Ureter (tissue), 1 donor: ENCODE data around the gene MYG1. TPM values are rescaled to one million over a fixed set of nuclear protein-coding genes. Genes with fewer than 3 reads are reported as not detected.
"Not testable (repeated sequence)": the region's sequence is repeated elsewhere in the genome, so short reads cannot be mapped to it uniquely, and the experiment has no call there.

Experiments
- DNase-seq: peaks from one replicate; pipeline ENCODE4 v3.0.0-alpha.2; 2020; ENCODE audit warnings: low spot score
- total RNA-seq: library from RNA; stranded (reverse); gene quantifications from one replicate; pipeline ENCODE4 v1.2.4, GENCODE V29; 2023
- donor health status: DM: yes; HTN: yes; CAD: no.

The MYG1 gene
- total RNA-seq, 1 donor from 2014 or later: 50.0 TPM

DNA sequence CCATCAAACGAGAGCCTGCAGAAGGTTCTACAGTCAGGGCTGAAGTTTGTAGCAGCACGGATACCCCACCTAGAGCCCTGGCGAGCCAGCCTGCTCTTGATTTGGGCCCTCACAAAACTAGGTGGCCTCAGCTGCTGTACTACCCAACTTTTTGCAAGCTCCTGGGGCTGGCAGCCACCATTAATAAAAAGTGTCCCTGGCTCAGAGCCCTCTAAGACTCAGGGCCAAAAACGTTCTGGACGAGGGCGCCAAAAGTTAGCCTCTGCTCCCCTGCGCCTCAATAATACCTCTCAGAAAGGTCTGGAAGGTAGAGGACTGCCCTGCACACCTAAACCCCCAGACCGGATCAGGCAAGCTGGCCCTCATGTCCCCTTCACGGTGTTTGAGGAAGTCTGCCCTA, 13.0 kb upstream of the MYG1 start:
- no peak for DNase-seq

DNA sequence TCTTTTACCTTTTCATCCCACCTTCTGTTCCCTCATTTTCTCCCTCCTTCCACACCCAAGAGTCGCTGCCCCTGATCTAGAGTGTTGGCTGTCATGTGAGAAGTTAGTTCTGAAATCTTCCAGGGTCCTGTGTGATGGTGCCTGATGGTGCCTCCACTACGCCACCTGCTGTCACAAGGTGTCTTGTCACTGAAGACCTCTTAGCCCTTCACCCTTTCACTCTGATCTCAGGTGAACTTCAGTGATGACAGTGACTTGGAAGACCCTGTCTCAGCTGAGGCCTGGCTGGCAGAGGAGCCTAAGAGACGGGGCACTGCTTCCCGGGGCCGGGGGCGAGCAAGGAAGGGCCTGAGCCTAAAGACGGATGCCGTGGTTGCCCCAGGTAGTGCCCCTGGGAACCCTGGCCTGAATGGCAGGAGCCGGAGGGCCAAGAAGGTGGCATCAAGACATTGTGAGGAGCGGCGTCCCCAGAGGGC, 11.7 kb upstream of the MYG1 start:
- DNase-seq: peak; percentile 75

DNA sequence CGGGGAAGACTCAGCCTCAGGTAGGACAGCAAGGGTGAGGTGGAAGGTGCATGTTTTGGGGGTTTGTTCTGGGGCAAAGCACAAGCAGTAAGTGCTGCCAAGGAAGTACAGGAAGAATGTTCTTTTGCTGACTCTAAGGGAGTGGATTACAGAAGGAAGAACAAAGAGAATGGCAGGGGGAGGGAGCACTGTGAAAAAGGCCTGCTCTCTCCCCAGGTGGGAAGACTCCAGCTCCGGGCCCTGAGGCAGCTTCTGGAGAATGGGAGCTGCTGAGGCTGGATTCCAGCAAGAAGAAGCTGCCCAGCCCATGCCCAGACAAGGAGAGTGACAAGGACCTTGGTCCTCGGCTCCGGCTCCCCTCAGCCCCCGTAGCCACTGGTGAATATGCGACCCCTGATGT, 11.2 kb upstream of the MYG1 start:
- DNase-seq: no peak

DNA sequence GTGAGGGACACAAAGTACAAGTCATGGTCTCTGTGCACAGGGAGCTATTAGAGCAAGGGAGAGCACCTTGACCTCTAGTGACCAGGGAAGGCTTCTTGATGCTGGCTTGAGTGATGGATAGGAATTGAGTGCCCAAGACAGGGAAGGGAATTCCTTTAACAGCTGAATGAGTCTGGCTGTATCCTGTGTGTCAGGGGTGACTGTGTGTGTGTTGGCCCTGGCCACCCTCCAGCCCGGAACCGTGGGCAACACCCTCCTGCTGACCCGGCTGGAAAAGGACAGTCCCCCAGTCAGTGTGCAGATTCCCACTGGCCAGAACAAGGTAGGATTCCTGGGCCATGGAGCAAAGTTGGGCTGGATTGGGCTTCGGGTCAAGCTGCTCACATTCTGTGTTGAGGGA, 9.6 kb upstream of the MYG1 start:
- DNase-seq: no peak

DNA sequence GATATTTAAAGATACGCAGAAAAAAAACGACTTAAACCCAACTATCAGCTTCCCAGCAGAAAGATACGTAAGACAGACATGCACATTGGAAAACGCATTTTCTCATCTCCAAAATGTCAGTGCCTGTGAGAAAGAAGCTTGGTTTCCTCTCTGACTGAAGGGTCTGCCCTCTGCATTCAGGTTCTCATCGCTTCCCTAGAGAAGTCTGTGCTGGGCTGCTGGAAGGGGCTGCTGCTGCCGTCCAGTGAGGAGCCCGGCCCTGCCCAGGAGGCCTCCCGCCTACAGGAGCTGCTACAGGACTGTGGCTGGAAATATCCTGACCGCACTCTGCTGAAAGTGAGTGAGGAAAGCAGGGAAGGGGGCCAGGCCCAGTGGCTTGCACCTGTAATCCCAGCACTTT, 8.8 kb upstream of the MYG1 start:
- no peak for DNase-seq

DNA sequence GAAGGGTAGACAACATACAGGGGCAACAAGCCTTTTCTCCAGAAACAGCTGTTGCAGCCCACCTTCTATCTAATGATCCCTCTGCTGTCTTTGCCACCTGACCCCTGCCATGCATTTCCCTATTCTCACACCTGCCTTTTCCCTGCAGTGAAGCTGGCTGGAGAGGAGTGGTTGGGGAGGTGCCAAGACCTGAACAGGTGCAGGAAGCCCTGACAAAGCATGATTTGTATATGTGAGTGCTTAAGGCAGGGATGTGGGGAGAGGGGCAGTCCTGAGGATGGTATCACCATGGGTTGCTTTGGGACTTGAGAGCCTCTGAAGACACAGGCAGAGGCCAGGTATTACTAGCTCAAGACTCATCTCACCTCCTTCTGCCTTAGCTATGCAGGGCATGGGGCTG, 7.1 kb upstream of the MYG1 start:
- no peak for DNase-seq

DNA sequence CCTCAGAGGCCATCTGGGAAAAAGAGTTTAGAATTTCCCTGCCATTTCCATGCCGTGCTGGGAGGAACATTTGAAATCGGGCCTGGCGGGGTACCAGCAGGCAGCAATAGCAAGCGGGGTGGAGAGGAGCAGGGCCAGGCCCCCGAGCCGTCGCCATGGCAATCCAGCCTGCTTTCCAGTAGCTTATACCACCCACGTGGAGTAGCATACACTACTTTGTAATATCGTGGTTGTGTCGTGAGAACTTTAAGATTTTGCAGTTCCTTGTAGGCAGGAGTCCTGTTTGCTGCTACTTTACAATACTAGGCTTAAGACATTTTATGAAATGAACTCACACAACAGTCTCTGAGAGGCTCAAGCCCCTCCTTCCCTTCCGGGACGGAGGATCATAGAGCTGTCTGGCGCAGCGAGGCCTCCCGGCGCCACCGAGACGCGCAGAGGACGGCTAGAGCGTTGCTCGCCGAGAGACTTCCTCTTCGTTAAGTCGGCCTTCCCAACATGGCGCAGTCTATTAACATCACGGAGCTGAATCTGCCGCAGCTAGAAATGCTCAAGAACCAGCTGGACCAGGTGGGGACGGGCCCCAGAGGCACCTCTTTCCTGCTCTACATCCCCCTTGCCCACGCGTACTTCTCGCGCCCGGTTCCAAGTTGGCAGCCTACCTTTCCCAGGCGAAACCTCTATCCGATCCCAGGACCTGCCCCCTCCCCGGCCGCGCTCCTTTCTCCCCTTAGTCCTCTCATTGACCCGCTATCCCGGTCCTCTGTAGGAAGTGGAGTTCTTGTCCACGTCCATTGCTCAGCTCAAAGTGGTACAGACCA, 4.2 kb upstream of the MYG1 start, which contains the start of gene PFDN5:
PFDN5 (plus strand) TSS at position 473 of the 821 bp plus-strand sequence; CDS start at position 499, 26 bp downstream.
- DNase-seq: peak; percentile 91

DNA sequence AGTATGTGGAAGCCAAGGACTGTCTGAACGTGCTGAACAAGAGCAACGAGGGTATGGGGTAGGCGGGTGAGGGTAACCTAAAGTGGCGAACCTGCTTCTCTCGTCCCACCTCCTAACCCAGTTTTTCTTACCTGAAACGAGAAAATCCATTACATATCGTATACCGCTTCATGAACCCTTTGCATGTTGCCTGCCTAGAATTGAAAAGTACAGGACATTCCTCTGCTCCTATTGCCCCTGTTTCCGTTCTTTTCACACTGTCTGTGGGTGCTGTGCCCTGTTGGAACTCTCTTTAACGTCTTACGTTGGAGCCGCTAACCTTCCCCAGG, 3.6 kb upstream of the MYG1 start:
- no peak for DNase-seq

DNA sequence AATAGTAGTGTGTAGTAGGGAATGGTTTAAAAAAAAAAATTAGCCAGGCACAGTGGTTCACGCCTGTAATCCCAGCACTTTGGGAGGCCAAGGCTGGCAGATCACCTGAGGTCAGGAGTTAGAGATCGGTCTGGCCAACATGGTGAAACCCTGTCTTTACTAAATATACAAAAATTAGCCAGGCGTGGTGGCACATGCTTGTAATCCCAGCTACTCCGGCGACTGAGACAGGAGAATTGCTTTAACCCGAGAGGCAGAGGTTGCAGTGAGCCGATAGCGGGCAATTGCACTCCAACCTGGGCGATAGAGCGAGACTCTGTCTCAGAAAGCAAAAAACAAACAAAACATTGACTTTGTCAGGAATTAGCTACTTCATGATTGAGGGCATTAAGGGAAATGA, 2.4 kb upstream of the MYG1 start:
- not testable (repeated sequence) for DNase-seq

DNA sequence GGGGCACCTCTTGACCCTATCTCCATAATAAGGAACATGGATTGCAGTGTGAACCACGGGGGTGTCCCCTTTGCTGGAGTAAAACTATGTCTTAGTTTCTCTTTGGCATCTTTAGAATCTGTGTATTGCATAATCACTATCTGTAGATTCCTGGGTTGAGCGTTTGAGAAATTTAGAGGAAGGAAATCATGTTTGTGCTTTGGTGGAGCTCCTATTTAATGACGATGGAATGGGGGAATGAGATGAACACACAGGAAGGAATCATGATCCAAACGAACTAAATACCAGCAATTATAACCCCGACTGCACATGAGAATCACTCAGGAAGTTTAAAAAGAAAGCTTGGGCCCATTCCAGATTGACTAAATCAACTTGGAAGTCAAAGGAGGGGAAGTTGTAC, 1.3 kb upstream of the MYG1 start:
- DNase-seq: no peak

DNA sequence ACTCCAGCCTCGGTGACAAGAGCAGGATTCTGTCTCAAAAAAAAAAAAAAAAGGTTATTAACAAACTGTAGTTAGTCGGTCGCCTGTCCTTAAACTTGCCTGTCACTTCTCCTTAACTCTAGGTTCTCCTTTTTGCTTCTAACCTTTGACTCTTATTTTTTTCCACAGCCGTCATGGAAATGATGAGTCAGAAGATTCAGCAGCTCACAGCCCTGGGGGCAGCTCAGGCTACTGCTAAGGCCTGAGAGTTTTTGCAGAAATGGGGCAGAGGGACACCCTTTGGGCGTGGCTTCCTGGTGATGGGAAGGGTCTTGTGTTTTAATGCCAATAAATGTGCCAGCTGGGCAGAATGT, 418 bp upstream of the MYG1 start:
- no peak for DNase-seq

DNA sequence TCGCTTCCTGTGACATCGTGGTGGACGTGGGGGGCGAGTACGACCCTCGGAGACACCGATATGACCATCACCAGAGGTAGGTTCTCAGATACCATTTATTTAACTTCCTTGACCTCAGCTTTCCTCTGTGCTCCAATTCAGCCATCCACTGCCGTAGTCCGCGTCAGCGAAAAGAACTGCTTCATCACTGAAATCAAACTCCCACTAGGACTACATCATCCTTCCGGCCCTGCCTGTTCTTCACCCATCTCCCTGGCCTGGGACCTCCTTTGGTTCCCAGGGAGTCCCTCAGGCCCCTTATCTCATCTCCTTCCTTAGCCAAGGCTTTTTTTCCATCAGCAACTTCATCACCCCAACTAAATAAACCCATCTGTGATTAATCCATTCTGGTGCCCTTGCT, 692 bp downstream of the MYG1 start:
- DNase-seq: no peak

DNA sequence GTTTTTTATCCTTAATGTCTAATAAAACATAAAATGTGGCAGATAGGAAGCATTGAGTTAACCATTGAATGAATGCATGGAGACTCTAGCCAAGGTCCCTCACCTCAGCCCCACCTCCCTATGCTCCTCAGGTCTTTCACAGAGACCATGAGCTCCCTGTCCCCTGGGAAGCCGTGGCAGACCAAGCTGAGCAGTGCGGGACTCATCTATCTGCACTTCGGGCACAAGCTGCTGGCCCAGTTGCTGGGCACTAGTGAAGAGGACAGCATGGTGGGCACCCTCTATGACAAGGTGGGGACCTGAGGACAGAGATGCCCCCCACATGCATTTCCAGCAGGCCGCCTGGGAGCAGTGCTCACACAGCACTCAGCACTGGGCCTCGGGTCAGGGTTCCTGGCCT, 3.4 kb downstream of the MYG1 start:
- DNase-seq: no peak

DNA sequence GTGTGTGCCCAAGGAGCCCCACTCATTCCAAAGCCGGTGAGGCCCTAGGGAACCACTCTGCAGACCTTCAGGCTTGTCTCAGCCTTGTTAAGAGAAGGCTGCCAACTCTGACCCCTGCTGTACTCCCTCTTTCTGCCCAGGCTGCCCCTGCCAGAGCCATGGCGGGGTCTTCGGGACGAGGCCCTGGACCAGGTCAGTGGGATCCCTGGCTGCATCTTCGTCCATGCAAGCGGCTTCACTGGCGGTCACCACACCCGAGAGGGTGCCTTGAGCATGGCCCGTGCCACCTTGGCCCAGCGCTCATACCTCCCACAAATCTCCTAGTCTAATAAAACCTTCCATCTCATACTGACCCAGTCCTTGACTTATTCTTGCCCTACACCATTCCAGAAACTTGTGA, 7.3 kb downstream of the MYG1 start:
- no peak for DNase-seq

DNA sequence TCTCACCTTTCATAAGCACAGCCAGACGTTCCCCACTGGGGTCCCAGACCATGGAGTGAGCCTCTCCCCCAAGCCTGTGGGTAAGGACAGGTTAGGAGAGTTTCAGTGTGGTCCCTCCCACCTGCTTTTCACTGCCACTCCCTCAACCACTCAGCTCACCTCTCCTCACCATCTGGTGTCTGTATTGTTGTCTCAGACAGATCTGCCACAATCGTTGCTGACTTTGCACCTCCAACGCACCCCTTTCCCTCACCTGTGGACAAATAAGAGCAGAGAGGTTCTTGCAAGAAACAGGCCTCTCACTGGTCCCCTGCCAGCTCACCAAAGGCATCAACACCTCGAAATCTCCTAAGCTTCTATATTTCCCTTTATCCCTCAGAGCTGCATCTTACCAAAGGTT, 8.8 kb downstream of the MYG1 start:
- no peak for DNase-seq

DNA sequence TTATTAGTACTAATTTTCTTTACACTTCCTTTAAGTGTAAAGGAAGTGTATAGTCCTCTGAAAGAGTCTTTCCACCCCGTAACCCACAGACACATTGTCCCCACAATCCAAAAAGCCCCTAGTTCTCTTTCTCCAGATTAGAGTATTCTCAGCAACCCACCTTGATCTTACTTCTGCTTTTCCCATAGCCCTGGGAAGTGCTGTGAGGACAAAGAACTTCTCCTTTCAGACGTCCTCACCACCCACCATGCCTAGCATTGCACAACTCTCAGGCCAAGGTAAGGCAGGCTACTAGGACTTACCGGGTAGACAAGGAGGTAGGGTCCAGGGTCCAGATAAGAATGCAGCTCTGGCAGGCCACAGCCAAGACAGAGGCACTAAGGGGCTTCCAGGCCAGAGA, 14.5 kb downstream of the MYG1 start:
- no peak for DNase-seq

DNA sequence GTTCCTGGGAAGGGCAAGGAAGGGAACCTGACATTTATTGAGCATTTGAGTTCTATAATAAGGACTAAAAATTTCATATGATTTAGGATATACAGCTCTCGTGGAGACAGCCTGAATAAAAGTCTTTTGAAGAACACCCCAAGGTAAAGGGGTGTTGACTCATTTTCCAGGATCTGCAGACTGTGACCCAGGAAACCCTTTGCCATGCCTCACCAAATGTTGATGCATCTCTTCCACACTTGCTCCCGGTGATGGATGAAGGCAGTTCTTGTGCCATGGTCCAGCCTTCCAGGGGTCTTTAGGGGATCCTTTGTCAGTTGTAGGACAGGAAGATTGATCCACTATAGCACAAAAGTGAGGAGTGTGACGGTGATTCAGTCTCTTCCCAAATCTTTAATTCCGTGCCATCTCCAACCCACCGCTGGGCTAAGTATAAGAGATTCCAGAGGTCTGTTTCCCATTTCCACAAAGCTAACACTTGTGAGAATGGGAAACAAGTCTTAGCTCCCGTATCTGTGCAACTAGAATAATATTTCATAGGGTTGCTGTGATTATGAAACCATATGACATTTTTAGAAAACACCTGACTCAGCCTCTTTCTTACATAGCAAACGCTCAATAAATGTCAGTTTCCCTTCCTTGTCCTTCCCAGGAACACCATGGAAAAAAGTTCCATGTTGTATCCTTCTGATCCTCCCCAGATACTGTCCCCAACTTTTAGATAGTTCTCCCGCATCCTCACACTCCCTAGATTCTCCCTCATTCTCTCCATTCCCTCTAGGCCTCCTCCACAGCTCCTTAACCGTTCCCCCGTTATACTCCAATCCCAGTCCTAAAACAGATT, 21.1 kb downstream of the MYG1 start:
- DNase-seq: no peak

DNA sequence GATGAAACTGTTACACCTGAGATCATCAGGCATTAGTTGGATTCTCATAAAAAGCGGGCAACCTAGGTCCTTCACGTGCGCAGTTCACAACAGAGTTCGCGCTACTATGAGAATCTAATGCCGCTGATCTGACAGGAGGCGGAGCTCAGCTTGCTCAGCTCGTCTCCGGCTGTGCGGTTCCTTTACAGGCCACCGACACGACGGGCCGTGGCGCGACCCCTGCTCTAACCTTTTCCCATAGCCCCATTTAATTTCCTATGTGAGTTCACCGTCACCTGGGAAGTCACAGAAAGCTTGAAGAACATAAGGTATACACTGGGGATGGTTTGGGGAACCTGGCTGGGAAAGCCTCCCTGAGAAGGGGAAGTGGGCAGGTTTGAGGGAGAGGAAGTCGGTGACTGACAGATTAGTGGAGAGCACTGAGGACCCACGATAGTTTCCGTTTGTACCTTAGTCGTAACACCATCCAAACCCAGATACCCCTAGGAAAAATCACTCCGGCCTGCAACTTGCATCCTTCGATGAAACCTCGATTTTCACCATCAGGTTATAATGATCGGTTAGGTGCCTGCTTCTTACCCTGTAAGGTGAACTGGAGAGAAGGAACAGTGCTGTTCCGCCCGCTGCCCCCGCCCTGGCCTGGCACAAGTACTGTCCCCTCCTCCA, 24.8 kb downstream of the MYG1 start:
- DNase-seq: no peak

DNA sequence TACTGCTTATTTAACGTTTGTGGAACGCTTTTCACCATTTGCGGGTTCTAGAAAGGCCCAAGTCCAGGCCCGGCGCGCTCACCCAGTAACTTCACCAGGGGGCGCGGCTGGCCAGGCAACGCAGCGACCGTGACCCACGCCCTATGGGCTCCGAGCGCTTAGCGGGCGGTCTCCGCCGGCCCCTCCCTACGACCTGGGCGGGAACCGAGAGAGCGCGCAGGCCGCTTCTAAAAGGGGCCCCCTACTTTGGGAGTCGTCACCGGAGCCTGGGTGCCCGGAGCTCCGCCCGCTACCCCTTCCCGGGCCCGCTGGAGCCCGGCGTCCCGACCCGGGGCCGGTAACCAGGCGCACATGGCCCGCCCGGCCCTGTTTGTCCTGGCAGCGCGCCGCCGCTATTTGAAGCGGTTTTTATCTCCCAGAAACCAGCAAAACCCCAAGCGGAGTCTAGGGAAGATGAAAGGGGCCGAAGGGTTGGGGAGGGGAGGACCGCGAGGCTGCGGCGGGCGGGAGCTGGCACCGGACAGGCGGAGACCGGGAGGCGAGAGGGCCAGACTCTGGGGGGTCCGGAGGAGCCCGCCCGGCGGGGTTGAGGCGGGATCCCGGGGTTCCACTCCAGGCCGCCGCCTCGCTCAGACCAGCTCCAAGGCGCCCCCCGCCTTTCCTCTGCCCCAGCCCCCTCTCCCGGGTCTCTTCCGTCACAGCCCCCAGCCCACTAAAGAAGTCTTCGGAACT, 25.4 kb downstream of the MYG1 start:
- peak; percentile 90 for DNase-seq

DNA sequence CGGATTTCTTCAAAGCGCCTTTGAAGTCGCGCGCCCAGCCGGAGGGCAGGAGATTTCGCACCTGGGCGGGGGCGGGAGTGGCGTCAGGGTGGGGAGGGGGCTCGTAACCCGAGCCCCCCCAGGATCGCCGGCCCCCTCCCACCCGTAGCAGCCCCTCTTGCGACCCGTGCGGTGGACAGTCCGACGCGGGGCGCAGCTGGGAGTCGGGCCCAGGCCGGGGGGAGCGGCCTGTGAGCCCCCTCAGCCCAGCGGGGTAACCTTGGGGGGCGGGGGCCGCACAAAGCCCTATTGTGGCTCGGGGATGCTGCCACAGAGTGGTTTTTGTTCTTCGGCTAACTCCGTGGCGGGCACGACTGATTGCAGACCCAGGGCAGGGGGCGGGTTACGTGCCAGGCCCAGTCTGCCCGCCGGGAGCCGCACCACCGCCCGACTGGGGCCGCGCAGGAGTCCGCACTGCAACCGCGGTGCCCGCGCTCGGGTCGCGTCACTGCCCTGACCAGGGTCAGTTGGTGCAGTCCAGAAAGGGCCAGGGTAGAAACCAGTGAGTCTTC, 26.1 kb downstream of the MYG1 start:
- DNase-seq: peak; percentile 54

DNA sequence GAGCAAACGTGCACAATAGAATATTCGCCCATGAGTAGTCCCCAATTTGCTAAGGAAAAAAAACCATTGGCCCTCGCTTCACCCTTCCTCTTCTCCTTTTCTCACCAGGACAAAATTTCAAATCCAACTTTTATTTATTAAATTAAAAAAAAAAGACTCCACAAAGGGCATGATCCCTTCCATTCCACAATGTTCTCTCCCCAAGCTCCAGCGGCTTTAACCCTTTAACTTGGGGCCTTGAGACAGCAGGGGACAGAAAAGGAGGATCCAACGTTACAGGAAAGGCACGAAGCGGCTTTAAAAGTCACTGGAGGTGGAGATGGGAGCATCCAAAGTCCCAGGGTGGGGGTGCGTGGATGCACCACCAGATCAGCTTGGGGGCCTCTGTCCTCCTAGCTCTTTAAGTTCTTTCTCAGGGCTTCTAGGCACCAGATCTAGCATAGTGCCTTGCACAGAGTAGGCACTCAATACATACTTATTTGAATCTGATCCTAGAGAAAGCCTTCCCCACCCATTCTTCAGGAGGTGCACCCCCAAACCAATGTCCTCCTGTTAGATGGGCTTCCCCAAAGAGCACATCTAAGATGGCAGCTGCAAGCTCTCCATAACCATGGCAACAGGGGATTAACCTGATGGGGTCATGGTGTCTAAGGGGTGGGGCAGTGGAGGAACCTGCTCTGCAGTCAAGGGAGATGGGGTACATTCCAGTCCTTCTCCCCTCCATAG, 27.1 kb downstream of the MYG1 start:
- DNase-seq: no peak
